Raji (cell line): ENCODE measurements around the gene UNC93B1.

Experiments
- POLR2A ChIP-seq: IDR thresholded peaks from 2 replicates; pipeline ENCODE4 v1.6.1; 2011; ENCODE audit warnings: low read depth, low read length, control low read depth; ENCODE audit not compliant: insufficient read depth

Gene UNC93B1

DNA sequence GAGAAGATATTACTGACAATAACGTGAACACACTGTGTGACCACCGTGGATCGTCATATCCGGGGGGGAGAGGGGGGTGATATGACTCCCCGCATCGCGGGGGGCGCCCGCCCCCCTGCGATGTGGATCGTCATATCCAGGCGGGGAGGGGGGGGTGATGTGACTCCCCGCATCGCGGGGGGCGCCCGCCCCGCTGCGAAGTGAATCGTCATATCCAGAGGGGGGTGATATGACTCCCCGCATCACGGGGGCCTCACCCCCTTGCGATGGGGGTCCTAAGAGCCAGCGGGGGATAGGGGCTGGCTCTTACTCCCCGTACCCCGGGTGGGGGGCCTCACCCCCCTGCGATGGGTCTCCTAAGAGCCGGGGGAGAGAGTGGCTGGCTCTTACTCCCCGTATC, 19.9 kb downstream of the UNC93B1 start:
- no peak for TF ChIP-seq POLR2A
